Trophoblast cell (in vitro differentiated cells and primary cell): ENCODE data around the gene CYTH1.

ENCODE experiments used
- DNase-seq, 2 donors: peaks; one replicate each; pipeline ENCODE4 v3.0.0-alpha.2; 2016
- H2AFZ ChIP-seq: 2 replicates; pipeline ENCODE4 v1.6.1; 2013; ENCODE audit warnings: low read length, moderate library complexity, mild to moderate bottlenecking; ENCODE audit not compliant: insufficient read depth, poor library complexity
- H2AK5ac ChIP-seq: 2 replicates; pipeline ENCODE4 v1.6.1; 2013; ENCODE audit warnings: mild to moderate bottlenecking, low read length
- H2BK120ac ChIP-seq: 2 replicates; pipeline ENCODE4 v1.6.1; 2013; ENCODE audit warnings: low read length, mild to moderate bottlenecking, moderate library complexity; ENCODE audit not compliant: insufficient read depth, poor library complexity
- H2BK12ac ChIP-seq: 2 replicates; pipeline ENCODE4 v1.6.1; 2013; ENCODE audit warnings: mild to moderate bottlenecking, low read length, moderate library complexity
- H2BK5ac ChIP-seq: 2 replicates; pipeline ENCODE4 v1.6.1; 2013; ENCODE audit warnings: low read length, low read depth, moderate library complexity, mild to moderate bottlenecking; ENCODE audit not compliant: poor library complexity
- H3K14ac ChIP-seq: 2 replicates; pipeline ENCODE4 v1.6.1; 2013; ENCODE audit warnings: mild to moderate bottlenecking, low read length
- H3K18ac ChIP-seq: 2 replicates; pipeline ENCODE4 v1.6.1; 2013; ENCODE audit warnings: mild to moderate bottlenecking, low read length
- H3K23ac ChIP-seq: 2 replicates; pipeline ENCODE4 v1.6.1; 2013; ENCODE audit warnings: low read length
- H3K27ac ChIP-seq: 2 replicates; pipeline ENCODE4 v1.5.1; 2013; ENCODE audit warnings: low read depth, mild to moderate bottlenecking, inconsistent platforms, low read length, moderate library complexity
- H3K27me3 ChIP-seq: 2 replicates; pipeline ENCODE4 v1.6.1; 2013; ENCODE audit warnings: inconsistent platforms, mild to moderate bottlenecking, low read length, moderate library complexity; ENCODE audit not compliant: insufficient read depth
- H3K36me3 ChIP-seq, 2 experiments: 1 replicate in 1 of 2; 2 replicates in 1 of 2; pipeline ENCODE4 v1.6.1; 2013; ENCODE audit warnings: low read length in 2 of 2, mild to moderate bottlenecking in 2 of 2, moderate library complexity in 1 of 2; ENCODE audit not compliant: insufficient read depth in 2 of 2, control insufficient read depth in 1 of 2
- H3K4ac ChIP-seq: 2 replicates; pipeline ENCODE4 v1.6.1; 2013; ENCODE audit warnings: low read depth, mild to moderate bottlenecking, low read length, moderate library complexity
- H3K4me1 ChIP-seq, 2 experiments: 1 replicate in 1 of 2; 2 replicates in 1 of 2; pipeline ENCODE4 v1.6.1; 2013; ENCODE audit warnings: low read length in 2 of 2, mild to moderate bottlenecking in 2 of 2, moderate library complexity in 1 of 2; ENCODE audit not compliant: insufficient read depth in 2 of 2, control insufficient read depth in 1 of 2
- H3K4me2 ChIP-seq: 2 replicates; pipeline ENCODE4 v1.6.1; 2013; ENCODE audit warnings: inconsistent platforms, mild to moderate bottlenecking, low read length, moderate library complexity
- H3K4me3 ChIP-seq: 2 replicates; pipeline ENCODE4 v1.5.1; 2013; ENCODE audit warnings: mild to moderate bottlenecking, low read depth, low read length, inconsistent platforms
- H3K79me1 ChIP-seq: one replicate; pipeline ENCODE4 v1.6.1; 2013; ENCODE audit warnings: low read length
- H3K79me2 ChIP-seq: 2 replicates; pipeline ENCODE4 v1.6.1; 2013; ENCODE audit warnings: low read length, mild to moderate bottlenecking; ENCODE audit not compliant: control insufficient read depth, insufficient read depth, poor library complexity
- H3K9ac ChIP-seq: 2 replicates; pipeline ENCODE4 v1.6.1; 2013; ENCODE audit warnings: mild to moderate bottlenecking, low read length
- H3K9me3 ChIP-seq: 2 replicates; pipeline ENCODE4 v1.6.1; 2013; ENCODE audit warnings: low read depth, mild to moderate bottlenecking, control low read depth, inconsistent platforms, low read length; ENCODE audit not compliant: insufficient read depth
- H4K12ac ChIP-seq: 2 replicates; pipeline ENCODE4 v1.6.1; 2013; ENCODE audit warnings: low read depth, mild to moderate bottlenecking, low read length, moderate library complexity
- H4K8ac ChIP-seq: 2 replicates; pipeline ENCODE4 v1.6.1; 2013; ENCODE audit warnings: low read depth, mild to moderate bottlenecking, low read length, moderate library complexity
- H4K91ac ChIP-seq: one replicate; pipeline ENCODE4 v1.6.1; 2013; ENCODE audit warnings: low read depth, mild to moderate bottlenecking, low read length, moderate library complexity
- WGBS: extraction: QIAGEN DNeasy Blood & Tissue Kit; methylation state at CpG from one replicate; pipeline ENCODE4 v1.1.7; 2013; ENCODE audit warnings: missing lambda C conversion rate; ENCODE audit not compliant: insufficient read length, insufficient coverage; ENCODE audit errors: extremely low coverage; 5-methylcytosine and 5-hydroxymethylcytosine counted together

CYTH1 gene

DNA sequence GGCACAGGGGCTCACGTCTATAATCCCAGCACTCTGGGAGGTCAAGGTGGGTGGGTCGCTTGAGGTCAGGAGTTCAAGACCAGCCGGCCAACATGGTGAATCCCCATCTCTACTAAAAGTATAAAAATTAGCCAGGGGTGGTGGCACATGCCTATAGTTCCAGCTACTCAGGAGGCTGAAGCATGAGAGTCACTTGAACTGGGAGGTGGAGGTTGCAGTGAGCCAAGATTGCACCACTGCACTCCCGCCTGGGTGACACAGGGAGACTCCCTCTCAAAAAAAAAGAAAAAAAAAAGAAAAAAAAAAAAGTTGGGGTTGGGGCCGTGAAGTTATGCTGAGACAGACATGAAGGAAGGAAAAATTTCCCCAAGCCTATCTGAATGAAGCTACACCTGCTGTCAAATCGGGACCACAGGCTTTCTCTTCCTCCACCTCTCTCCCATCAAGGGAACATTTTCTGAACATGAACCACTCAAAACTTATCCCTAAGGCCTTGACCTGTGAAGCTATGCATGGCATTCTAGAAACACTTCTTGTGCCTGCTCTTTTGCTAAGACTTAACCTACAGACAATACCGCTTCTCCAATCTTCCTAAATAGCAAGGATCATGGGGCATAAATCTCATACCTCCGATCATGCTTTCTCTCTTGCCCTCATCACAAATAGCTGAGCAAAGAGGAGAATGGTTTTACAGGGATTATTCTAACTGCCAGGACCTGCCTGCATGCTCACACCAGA is 88.6 kb downstream of the CYTH1 start:
- Histone ChIP-seq H2BK120ac (no peak overlapping the region), H2AFZ (no peak overlapping the region), H4K12ac (no peak overlapping the region), H4K8ac (no peak overlapping the region), H3K9ac (no peak overlapping the region), H3K4me3 (no peak overlapping the region), H3K79me2 (no peaks in the 10 kb centered on the region), H3K79me1 (no peaks in the 10 kb centered on the region), H2BK12ac (no peak overlapping the region), H3K27ac (no peak overlapping the region), H3K9me3 (no peaks in the 10 kb centered on the region), H3K4ac (no peak overlapping the region), H3K23ac (no peak overlapping the region), H2BK5ac (no peak overlapping the region), H3K18ac (no peak overlapping the region), H3K27me3 (no peaks in the 10 kb centered on the region), H3K4me2 (no peak overlapping the region), H3K36me3 (peaks cover 14 to 22% of the 10 kb centered on the region in 2 experiments), H3K14ac (no peak overlapping the region), H3K4me1 (no peaks in the 10 kb centered on the region), H4K91ac (no peak overlapping the region), H2AK5ac (no peak overlapping the region)
- WGBS, result no CpG with 5 or more reads among the region's 8 CpGs
- DNase-seq, result peak; percentile 52 to 84

DNA sequence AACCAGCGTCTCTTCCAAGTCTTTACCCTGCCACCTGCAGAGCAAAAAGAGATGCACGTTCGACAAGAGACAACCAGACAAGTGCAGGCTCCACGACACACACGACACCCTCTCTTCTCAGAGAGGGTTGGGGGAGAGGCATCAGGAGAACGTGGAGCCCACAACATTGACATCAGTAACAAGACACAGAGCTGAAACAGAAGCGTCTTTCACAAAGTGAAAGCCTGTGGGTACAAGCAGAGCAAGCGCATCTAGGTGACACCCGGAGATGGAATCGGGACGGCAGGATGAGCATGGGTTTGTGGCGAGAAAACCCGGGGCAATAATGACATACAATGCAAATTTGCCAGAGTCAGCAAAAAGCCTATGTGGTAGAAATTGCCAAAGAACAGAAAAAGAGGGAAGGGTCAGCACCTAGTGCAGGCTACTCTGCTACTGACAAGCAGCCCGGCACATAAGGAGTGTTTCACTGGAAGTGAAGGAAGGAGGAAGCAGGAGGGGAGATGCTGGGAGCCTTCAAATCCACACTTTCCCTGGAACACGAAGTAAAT is 89.5 kb downstream of the CYTH1 start:
- H3K4me2 ChIP-seq, result no peak overlapping the region
- H4K8ac ChIP-seq, result no peak overlapping the region
- no peak overlapping the region for H3K4ac ChIP-seq
- no peak overlapping the region for H3K23ac ChIP-seq
- no peak overlapping the region for H2BK5ac ChIP-seq
- H3K9ac ChIP-seq, result no peak overlapping the region
- H3K4me1 ChIP-seq, result no peaks in the 10 kb centered on the region
- H2BK12ac ChIP-seq, result no peak overlapping the region
- no peaks in the 10 kb centered on the region for H3K9me3 ChIP-seq
- H3K36me3 ChIP-seq, result peaks cover 11 to 24% of the 10 kb centered on the region in 2 experiments
- DNase-seq, result no peak
- no peak overlapping the region for H4K91ac ChIP-seq
- H3K4me3 ChIP-seq, result no peak overlapping the region
- H2AK5ac ChIP-seq, result no peak overlapping the region
- H3K27me3 ChIP-seq, result no peaks in the 10 kb centered on the region
- no peak overlapping the region for H3K18ac ChIP-seq
- H4K12ac ChIP-seq, result no peak overlapping the region
- WGBS, result no CpG with 5 or more reads among the region's 15 CpGs
- H3K79me2 ChIP-seq, result no peaks in the 10 kb centered on the region
- H2BK120ac ChIP-seq, result no peak overlapping the region
- no peaks in the 10 kb centered on the region for H3K79me1 ChIP-seq
- H3K27ac ChIP-seq, result no peak overlapping the region
- H2AFZ ChIP-seq, result no peak overlapping the region
- no peak overlapping the region for H3K14ac ChIP-seq

DNA sequence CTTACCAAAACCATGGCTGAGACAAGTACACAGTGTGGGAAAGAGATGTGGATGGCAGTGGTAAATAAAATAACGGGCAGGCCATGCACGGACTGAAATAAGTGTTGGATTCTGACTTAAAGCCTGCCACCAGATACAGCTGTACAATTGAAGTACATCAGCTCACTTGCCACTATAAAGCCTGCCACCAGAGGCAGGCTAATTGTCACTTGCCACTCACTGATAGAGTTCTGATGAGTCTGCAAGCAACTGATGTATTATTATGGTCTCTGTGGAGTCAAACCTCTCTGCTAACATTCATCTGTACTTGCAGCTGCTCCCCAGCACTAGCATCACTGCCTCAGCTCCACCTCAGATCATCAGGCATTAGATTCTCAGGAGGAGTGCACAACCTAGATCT is 93.0 kb downstream of the CYTH1 start:
- Histone ChIP-seq H3K27ac (no peak overlapping the region), H3K27me3 (no peaks in the 10 kb centered on the region), H2AK5ac (no peak overlapping the region), H3K79me1 (no peaks in the 10 kb centered on the region), H3K4me3 (no peak overlapping the region), H4K8ac (no peak overlapping the region), H3K9ac (no peak overlapping the region), H3K23ac (no peak overlapping the region), H2BK5ac (no peak overlapping the region), H2BK120ac (no peak overlapping the region), H3K9me3 (no peaks in the 10 kb centered on the region), H3K4ac (no peak overlapping the region), H3K18ac (no peak overlapping the region), H4K12ac (no peak overlapping the region), H3K14ac (no peak overlapping the region), H2BK12ac (no peak overlapping the region), H4K91ac (no peak overlapping the region), H3K4me1 (no peaks in the 10 kb centered on the region), H3K4me2 (no peak overlapping the region), H3K36me3 (peaks cover 9 to 32% of the 10 kb centered on the region in 2 experiments), H2AFZ (no peak overlapping the region), H3K79me2 (no peaks in the 10 kb centered on the region)
- DNase-seq, result no peak
- no CpG with 5 or more reads among the region's 2 CpGs for WGBS

DNA sequence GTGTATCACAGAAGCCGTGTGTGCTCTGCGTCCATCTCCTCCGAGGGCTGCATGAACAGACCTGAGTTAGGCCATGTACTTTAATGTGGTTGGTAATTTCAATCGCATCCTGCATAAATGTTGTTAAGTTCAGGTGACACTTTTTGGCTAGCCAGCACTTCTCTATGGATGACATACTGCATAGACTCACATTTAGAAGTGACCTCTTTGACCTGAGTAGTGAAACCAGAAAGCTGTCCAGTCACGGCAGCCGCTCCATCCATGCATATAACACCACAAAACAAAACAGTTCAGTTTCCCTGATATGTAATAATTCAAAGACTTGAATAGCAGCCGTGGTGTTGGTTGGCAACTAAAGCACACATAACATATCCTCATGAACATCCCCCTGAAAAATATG is 94.1 kb downstream of the CYTH1 start:
- no peak overlapping the region for H4K91ac ChIP-seq
- no peaks in the 10 kb centered on the region for H3K4me1 ChIP-seq
- H3K4me3 ChIP-seq, result no peak overlapping the region
- H3K27ac ChIP-seq, result no peak overlapping the region
- no CpG with 5 or more reads among the region's 7 CpGs for WGBS
- H2BK120ac ChIP-seq, result no peak overlapping the region
- DNase-seq, result no peak
- H3K23ac ChIP-seq, result no peak overlapping the region
- no peak overlapping the region for H2BK5ac ChIP-seq
- no peak overlapping the region for H2AFZ ChIP-seq
- no peak overlapping the region for H3K4me2 ChIP-seq
- peaks cover 8 to 32% of the 10 kb centered on the region in 2 experiments for H3K36me3 ChIP-seq
- H4K12ac ChIP-seq, result no peak overlapping the region
- no peak overlapping the region for H4K8ac ChIP-seq
- no peaks in the 10 kb centered on the region for H3K79me2 ChIP-seq
- H3K9ac ChIP-seq, result no peak overlapping the region
- H3K18ac ChIP-seq, result no peak overlapping the region
- no peak overlapping the region for H2AK5ac ChIP-seq
- no peak overlapping the region for H3K4ac ChIP-seq
- no peak overlapping the region for H2BK12ac ChIP-seq
- H3K14ac ChIP-seq, result no peak overlapping the region
- no peaks in the 10 kb centered on the region for H3K27me3 ChIP-seq
- H3K79me1 ChIP-seq, result no peaks in the 10 kb centered on the region
- H3K9me3 ChIP-seq, result no peaks in the 10 kb centered on the region
